Stimulated activated CD8-positive, alpha-beta memory T cell treated with anti-CD3 and anti-CD28 coated beads, Interleukin-2, amount 100 ng/mL, for 1 hour (primary cell): ENCODE measurements around the gene ADSL.

Source experiments
- DNase-seq, 2 donors: peaks; one replicate each; pipeline ENCODE4 v3.0.0-alpha.2; 2020; ENCODE audit warnings: low read depth in 2 of 2

The ADSL gene

DNA sequence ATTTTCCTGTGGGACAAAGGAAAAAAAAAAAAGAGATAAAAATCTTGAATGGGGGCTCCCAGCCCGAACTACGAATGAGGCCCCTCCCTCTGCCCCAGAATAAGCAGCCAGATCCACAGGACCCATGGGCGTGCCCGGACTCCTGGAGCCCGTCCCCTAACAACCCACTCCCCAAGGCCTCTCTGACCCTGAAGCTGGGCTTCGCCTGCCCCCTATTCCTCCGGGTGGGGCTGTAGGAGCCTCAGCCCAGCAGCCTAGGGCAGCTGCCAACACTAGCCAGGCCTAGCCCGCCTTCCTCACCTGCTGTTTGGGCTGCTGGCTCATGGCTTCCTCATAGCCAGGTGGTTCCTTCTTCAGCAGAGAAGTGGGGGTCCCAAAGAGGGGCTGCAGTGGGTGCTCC is 70.7 kb downstream of the ADSL start:
- no peak for DNase-seq

DNA sequence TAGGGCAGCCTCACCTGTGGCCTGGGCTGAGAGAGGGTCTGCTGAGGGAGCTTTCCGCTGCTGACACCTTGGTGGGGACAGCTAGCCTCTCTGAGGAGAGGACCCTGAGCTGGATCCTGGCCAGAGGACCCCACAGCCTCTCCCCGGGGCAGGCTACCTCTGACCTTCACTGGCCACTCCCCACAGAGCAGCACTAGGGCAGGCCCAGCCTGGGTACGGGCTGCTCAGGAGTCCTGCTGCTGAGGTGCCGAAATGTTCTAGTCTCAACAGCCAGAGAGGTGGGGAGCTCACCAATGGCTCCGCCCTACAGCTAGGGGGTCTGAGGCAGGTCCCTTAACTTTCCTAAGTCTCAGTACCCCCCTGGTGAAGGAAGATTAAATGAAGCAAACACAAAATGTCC is 71.6 kb downstream of the ADSL start:
- no peak for DNase-seq

DNA sequence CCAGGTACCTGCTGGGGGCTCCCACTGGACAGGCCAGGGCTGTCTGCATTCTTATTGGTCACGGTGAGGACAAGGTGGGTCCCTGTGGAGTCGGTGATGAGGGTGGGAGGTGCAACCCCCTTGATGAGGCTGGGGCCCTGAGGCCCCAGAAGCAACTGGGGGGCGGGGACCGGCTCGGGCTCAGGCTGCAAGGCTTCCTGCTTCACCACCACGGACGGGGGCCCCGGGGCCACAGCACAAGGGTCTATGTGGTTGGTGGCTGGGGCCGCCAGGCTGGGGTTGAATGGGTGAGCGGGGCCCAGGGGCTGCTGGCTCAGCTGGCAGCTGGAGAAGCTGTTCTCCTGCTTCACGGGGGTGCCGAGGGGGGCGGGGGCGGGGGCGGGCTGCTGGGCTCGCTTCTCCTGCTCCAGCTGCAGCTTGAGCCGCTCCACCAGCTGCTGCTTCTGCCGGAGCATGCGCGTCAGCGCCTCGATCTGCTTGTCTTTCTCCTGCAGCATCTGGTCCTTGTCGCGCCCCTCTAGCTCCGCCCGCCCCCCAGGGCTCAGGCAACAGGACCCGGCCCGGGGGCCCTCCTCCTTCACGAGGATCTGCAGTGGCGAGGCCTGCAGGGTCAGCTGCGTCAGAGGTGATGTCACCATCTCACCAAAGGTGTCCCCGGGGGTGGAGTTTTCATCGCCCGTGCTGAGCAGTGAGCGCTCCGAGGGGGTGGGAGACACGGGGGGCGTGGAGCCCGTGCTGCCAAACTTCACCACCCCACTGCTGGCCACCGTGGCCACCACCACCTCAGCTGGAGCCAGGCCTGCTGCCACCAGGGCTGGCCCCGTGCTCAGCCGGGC is 72.3 kb downstream of the ADSL start:
- no peak for DNase-seq

DNA sequence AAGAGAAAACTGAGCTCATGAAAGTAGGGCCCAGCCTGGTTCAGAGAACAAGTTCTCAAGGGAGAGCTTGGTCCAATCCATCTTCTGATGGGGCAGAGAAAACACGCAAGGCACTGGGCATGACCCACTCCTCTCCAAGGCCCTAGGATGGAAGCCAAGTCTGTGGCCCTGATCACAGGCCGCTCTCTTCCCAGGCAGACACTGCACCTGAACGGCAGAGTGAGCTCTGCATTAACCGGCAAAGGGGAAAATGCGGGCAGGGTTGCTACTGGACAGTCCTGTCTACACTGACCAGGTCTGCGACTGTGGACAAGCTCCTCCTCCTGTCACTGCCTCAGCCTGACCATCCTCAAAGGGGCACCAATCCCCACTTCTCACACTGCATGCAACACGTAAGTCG is 73.4 kb downstream of the ADSL start:
- no peak for DNase-seq

DNA sequence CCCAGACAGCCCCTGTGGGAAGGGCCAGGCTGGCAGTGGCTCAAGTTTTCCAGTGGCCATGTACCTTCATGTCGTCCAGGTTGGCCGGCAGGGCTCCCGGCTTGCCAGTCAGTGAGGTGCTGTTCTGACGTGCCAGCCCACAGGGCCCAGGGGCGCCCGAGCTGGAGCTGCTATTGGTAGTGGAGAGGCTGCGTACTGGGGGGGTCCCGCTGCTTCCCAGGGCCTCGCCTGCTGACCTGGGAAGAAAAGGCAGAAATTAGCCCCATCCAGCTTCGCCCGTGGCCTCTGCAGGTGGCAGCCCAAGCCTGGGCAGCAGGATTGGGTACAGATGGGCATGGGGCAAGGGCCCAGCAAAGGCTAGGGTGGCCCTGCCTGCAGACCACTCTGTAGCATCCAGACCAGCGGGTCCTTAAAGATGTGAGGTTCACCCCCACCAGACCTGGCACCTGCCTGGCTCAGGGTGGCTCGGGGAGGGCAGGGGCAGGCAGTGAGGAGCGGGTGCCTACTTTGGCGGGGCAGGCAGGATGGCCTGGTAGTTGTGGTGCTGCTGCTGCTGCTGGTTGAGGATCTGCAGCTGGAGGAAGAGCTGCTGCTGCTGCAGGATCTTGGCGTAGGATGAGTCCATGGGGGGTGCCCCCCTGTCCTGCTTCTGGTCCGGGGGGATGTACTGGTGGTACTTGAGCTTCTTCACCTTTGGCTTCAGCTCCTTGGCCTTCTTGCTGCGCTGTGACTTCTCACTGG is 74.2 kb downstream of the ADSL start:
- no peak for DNase-seq

DNA sequence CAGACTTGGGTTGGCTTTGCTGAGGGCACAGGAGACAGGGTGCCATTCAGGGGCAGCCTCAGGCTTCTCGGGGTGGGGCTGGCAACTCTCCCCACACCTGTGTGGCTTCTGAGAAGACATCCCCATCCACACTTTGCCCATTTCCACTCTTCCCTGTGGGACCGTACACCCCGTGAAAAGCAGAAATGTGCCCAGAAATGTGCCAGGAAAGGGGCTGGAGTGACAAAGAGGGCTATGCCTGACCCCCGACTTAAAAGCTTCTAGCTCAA is 74.7 kb downstream of the ADSL start:
- no peak for DNase-seq

DNA sequence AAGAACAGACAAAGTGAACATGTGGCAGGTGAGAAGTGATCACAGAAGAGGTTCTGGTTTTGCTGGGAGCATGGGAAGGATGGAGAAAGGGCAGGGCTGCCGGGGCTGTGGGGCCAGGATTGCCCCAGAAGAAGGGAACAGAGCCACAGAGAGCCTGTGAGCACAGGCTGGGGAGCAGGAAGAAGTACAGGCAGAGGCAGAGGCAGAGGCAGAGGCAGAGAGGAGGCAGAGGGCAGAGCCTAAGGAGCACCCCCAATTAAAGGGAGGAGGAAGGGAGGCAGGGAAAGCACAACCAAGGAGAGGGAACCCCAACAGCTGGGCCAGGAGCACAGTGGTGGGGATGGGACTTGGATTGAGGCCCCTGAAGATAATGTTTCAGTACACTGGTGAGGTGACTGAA is 75.6 kb downstream of the ADSL start:
- DNase-seq: no peak

DNA sequence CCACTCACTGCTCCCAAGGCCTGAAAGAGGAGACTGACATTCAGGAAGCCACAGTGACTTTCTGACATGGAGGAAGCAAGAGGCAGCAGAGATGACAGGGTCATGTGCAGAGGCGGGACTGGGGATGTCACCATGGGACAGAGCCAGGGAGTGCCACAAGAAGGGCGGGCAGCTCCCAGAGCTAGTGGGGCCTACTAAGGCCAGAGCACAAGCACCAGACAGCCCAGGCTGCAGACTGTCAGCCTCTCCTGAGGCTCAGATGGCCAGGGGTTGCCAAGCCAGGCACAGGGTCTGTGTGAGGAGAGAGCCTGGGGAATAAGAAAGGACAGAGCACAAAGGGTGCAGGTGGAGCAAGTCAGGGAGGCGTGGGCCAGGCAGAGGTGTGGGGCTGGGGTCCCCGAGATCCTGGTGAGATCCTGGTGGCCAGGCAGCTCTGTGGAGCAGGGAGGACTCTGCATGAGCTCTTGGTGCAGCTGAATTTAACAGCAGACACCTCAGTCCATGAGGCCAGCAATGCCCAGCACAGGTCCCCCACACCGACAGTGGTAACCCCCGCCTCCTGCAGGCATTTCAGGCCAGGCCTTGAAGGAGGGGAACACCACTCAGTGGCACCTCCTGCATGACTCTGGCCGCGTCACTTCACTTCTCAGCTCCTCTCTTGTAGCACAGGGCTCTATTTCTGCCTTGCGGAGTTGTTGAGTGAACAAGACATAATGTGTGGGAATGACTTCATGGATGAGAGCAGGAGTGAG is 76.4 kb downstream of the ADSL start:
- DNase-seq: no peak

DNA sequence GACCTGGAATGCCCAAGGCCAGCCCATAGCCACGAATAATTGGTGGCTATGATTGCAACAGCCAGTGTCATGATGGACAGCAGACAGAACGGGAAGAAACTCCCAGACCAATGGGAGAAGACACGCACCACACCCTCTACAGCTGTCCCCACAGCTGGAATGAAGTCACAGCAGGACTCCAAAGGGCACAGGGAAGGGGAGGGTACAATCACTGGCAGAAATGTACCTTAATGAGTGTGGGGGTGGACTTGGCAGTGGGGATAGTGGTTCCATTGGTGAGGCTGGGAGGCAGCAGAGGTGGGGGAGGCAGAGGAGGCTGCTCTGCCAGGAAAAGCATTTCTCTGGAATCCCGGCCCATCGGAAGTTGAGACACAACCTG is 77.0 kb downstream of the ADSL start:
- no peak for DNase-seq

DNA sequence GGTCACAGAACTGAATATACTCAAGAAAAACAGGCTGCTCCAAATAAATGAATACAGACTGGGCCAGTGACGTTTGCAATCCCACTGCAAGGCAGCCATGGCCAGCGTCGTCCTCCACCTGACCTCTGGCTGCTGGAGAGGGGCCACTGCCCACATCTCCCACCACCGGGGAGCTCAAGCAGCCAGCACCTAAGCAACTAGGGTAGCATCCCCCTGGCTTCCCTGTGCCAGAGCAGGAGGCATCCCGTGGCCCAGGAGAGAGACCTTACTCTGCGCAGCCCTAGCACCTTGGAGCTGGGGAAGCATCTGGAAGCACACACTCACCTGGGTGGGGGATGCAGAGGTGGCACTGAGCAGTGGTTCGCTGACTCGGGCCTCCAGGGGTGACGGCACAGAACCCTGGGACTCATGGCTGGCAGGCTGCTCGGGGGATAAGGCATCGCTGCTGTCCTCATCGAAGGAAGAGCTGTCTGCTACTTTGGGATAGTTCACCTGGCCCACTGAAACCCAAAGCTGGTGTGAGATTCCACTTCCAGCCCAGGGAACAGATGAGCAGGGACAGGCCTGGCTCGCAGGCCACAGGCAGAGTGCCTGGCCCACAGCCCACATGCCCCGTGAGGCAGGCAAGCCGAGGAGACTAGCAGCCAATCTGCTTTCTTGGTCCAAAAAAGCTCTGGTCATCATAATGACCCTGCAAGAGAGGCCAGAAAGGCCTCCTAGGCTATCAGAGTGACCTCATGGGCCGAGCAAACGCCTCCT is 77.8 kb downstream of the ADSL start:
- no peak for DNase-seq

DNA sequence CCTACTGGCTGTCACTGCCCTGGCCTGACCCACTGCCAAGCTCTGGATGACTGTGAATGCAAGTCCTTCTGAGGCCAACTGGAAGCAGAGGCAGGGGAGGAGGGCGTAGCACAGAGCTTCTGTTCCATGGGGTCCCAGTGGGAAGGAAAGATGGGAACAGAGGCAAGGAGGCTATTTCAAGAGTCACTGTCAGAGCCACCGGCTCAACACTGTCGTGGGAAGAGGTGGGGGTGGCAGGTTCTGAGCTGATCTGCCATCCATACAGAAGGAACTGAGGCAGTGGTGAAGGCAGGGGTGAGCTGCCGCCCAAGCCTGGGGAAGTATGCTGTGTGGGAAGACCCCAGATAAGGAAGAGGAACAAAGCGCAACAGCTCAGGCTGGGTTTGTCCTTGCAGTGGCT is 78.8 kb downstream of the ADSL start:
- no peak for DNase-seq

DNA sequence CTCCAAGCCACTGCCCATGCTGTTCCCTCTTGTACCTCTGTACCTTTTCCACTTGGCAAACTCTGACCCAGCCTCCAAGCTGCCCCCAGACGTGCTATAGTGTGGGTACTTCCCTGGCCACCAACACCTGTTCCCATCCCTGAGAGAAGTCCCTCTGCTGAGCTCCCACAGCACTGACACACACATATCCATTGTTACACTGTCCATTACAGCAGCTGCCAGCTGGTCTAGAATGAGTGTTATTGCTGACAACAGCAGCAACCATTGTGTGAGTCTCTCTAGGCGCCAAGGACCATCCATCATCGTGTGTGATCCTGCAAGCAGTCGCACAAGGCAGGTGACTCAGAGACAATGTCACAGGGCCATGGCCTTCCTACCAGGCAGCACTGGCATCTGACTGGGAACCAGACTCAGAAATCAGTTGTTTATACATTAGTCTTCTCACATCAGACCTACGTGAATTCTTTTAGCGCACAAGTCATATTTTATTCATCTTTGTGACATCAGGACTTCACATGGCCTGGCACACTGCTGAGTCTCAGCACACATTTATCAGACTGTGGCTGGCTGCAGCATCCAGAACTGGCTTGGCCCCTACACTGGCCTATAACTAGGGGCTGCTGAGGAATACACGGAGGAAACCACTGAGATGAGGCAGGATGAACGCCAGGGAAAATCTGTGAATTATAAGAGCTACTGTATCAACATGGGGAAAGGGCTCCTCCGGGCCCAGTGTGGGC is 80.5 kb downstream of the ADSL start:
- DNase-seq: no peak

DNA sequence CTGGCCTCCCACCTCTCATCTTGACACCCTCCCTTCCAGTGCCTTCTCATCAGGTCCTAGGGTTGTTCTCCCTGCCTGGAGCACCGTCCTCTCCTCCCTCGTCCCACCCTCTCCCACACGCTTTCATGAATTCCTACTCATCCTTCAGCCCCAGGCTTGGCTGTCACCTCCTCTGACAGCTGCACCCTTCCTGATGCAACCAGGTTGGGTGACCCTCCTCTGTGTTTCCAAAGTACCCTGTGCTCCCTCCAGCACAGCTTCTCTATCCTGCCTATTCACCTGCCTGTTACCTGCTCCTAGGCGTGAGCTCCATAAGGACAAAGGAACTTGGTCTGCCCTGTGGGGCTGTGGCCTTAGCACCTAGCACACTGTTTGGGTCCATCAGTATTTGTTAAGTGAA is 82.5 kb downstream of the ADSL start:
- no peak for DNase-seq

DNA sequence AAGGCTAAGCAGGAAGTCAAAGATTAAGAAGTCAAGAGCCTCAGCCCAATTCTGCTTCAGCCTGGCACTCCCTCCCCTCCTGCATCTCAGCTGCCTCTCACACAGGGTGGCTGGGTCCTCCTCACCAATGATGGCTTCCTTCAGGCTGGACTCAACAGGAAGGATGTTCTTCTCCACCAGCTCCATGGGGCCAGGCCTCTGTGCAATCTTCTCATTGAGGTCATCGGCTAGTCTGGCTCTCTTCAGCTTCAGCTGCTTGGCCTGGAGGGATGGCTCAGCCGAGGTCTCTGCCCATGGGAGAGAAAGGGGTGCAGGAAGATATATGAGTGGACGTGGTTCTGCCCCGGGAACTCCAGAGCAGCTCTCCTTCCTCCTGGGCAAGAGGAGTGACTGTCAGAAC is 83.2 kb downstream of the ADSL start:
- no peak for DNase-seq

DNA sequence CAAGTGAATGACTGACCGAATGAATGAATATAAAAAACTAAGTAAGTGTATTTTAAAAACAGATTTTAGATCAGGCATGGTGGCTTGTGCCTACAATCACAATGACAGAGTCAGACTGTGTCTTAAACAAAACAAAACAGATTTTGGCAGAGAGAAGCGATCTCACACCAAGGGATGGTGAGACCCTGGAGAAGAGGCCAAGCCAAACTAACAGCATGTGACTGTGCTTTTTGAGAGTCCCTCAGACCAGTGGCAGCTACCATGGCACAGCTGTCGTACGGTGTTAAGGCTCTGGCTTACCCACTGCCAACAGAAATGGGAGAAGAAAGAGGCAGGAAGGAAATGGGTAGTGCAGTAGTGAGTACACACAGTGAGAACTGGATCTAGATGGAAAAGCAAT is 84.7 kb downstream of the ADSL start:
- DNase-seq: no peak

DNA sequence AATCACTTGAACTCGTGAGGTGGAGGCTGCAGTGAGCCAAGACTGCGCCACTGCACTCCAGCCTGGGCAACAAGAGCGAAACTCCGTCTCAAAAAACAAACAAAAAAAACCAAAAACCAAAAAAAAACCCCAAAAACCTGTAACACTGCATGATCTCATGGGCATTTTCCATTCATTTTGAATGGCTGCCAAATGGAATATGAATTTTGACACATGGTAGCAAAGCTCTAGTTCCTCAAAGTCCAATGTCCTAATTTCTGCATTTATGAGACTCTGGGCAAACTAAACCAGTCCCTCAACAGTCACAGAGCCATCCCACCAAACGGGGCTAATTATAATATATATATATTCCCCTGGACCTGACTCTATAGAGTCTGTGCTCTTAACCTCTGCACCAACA is 85.9 kb downstream of the ADSL start:
- DNase-seq: no peak

DNA sequence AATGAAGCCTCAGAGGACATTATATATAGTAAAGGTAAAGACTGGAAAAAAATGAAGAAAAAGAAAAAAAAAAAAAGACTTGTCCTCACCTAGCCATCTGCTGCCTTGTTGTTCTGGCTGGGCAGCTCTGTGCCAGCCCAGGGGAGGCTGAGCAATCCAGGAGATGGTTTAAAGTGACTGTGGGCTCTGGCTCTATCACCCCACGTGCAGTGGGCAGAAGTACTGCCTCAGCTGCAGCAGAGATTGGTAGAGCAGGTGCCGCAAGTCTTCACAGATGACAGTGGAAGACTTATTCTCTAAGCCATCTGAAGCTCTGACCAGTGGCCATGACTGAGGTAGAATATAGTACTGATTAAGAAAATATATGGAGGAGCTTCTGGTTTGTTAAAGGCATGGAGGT is 86.3 kb downstream of the ADSL start:
- no peak for DNase-seq

DNA sequence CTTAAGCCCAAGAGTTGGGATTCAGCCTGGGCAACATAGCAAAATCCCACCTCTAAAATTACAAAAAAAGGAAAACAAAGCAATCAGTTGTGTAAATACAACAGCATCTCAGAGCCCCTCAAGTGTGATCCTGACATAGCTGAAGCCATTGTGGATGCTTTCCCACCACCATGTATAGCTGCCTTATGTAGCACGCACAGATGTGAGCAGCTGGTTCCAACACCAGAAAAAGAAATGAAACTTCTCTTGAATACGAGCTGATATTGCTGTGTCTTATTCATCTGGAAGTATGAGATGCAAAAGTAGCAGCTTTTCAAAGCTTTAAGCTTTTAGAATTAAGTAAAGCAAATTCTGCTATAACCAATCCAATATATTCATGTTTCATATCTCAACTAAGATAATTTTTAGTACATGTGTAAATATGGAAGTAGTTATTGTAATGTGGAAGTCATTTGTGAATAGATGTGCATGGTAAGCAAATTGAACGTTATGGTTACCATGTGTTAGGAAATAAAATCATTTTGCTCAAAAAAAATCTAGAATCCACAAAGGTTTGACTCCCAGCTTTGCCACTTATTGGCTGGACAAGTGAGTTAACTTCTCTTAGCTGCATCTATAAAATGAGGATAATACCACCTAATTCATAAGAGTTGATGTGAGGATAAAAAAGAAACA is 87.3 kb downstream of the ADSL start:
- DNase-seq: no peak

DNA sequence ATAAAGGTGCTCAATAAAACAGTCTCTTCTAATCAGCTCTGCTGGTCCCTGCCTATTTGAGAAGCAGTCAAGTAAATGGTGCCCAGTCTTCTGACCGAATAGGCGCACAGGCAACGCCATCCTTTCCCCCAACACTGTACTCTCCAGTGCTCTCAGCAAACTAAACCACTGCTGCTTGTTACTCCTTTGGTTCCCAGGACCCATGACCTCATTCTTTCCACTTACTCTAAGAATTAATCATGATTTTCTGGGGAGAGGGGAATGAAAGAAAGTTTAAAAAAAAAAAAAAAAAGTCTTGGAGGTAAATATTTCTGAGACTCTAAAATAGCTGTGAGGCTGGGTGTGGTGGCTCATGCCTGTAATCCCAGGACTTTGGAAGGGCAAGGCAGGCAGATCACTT is 87.8 kb downstream of the ADSL start:
- DNase-seq: no peak

DNA sequence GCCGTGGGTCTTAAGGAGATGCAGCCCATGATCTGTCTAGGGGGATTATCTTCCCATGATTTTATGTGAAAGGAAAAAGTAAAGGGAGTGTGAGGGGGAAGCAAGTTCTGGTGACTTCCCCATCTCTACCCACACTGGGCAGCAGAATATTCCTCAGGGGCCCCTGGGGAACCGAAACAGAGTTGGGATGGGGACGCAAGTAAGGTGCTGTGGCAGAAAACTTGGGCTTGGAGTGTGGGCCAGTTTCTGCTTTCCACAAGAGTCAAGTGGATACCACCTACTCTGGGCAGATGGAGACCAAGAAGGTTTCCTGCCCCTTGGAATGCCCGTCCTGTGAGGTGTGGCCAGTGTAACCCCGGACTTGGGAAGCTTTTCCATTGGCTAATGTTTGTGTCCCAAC is 88.4 kb downstream of the ADSL start:
- DNase-seq: no peak
